Spleen (tissue), 7 donors: ENCODE results near the gene STON1.

Experiments used
- CTCF ChIP-seq, 11 experiments: fragments of 200-600 bp in 7 of 11; fragments of 450-650 bp in 4 of 11; sonication (generic) in 4 of 11; IDR thresholded peaks in 8 of 11; conservative IDR thresholded peaks in 3 of 11; 1 replicate in 7 of 11; 2 replicates in 4 of 11; pipeline versions ENCODE4 v1.4.0 to v1.8.0; 2016 to 2021; ENCODE audit warnings: antibody characterized with exemption in 11 of 11, inconsistent platforms in 4 of 11, mild to moderate bottlenecking in 1 of 11
- POLR2AphosphoS5 ChIP-seq, 3 donors: sonication (generic); formaldehyde crosslinking; IDR thresholded peaks; one replicate each; pipeline ENCODE4 v1.5.1; 2017; ENCODE audit warnings: antibody characterized with exemption in 3 of 3
- donor health status: DM: no; HTN: no; CAD: no; lungs with moderate emphysema.
- donor health status: DM: no; HTN: no; CAD: no.
- donor health status: DM: no; HTN: no; CAD: no.

DNA sequence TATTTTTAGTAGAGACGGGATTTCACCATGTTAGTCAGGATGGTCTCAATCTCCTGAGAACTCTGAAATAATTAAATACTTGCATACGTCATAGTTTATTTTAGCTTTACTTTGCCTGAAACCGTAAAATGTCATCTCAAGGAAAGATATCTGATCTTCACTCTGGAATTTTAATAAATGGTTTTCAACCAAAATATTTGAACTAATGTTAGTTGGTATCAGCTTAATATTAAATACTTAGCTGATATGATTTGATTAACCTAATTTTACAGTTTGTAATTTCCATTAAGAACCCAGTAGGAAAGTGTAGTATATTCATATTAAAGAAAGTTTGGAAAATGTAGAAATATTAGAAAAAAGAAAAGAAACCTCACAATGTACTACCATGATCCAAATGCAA lies 41.4 kb upstream of the STON1 start:
- TF ChIP-seq CTCF (IDR thresholded peaks at IDR 0.05 in 8 of 11, conservative IDR thresholded peaks at IDR 0.05 in 3 of 11) (no peak), POLR2AphosphoS5 (IDR thresholded peaks at IDR 0.05) (no peak)
